Measurements from ENCODE around the gene KLKB1. TPM values are rescaled to one million over a fixed set of nuclear protein-coding genes. Genes with fewer than 3 reads are reported as not detected.

Gene KLKB1
- total RNA-seq, 3 donors from 2014 or later: 1.1 to 2.4 (median 1.5) TPM

- peaks cover 3% of the 10 kb centered on the region for H3K4me1 ChIP-seq (ENCODE audit: low read depth)
- no peaks in the 10 kb centered on the region for H3K9me3 ChIP-seq
- TF ChIP-seq CTCF (IDR thresholded peaks at IDR 0.05): peak; percentile 75
- peak; percentile 87 for ATAC-seq
- peak; percentile 57 to 73 (median 57) for DNase-seq
- no peak overlapping the region for H3K4me3 ChIP-seq
- H3K36me3 ChIP-seq (ENCODE audit: low read depth): no peaks in the 10 kb centered on the region
- intact Hi-C loops (cut with DNase I, micrococcal nuclease): no loop called here
Observed at GRCh38 chr4:186201535-186202230, 25.6 kb upstream of the KLKB1 start.

GRCh38 chr4:186202490-186203140 is 24.7 kb upstream of the KLKB1 start:
- no peak for ATAC-seq

GRCh38 chr4:186203406-186203805 is 23.9 kb upstream of the KLKB1 start:
- DNase-seq (peak in 1 of 3 donors; percentile 50), ATAC-seq (peak; percentile 14)
- Histone ChIP-seq H3K4me1 (ENCODE audit: low read depth) (peaks cover 3% of the 10 kb centered on the region), H3K36me3 (ENCODE audit: low read depth) (no peaks in the 10 kb centered on the region), H3K9me3 (no peaks in the 10 kb centered on the region), H3K4me3 (no peak overlapping the region)
- intact Hi-C loops (cut with DNase I, micrococcal nuclease): no loop called here
- TF ChIP-seq CTCF (IDR thresholded peaks at IDR 0.05): no peak

More at GRCh38 chr4:186202490-186203140, 24.7 kb upstream of the KLKB1 start:
- Histone ChIP-seq H3K36me3 (ENCODE audit: low read depth) (no peaks in the 10 kb centered on the region), H3K9me3 (no peaks in the 10 kb centered on the region), H3K4me3 (no peak overlapping the region), H3K4me1 (ENCODE audit: low read depth) (peaks cover 3% of the 10 kb centered on the region)
- no peak for DNase-seq
- no peak for TF ChIP-seq CTCF (IDR thresholded peaks at IDR 0.05)
- intact Hi-C loops (cut with DNase I, micrococcal nuclease): no loop called here

- intact Hi-C loops (cut with DNase I, micrococcal nuclease): no loop called here
- Histone ChIP-seq H3K4me1 (ENCODE audit: low read depth) (peaks cover 3% of the 10 kb centered on the region), H3K4me3 (no peak overlapping the region), H3K36me3 (ENCODE audit: low read depth) (no peaks in the 10 kb centered on the region), H3K9me3 (no peaks in the 10 kb centered on the region)
- ATAC-seq (peak; percentile 43), DNase-seq (no peak)
- TF ChIP-seq CTCF (IDR thresholded peaks at IDR 0.05): no peak
Observed at GRCh38 chr4:186204103-186204559, 23.2 kb upstream of the KLKB1 start.

- DNase-seq (peak; percentile 70 to 76 (median 73)), ATAC-seq (peak; percentile 90)
- intact Hi-C loops (cut with DNase I, micrococcal nuclease): no loop called here
- Histone ChIP-seq H3K36me3 (ENCODE audit: low read depth) (no peaks in the 10 kb centered on the region), H3K4me1 (ENCODE audit: low read depth) (peaks cover 3% of the 10 kb centered on the region), H3K9me3 (no peaks in the 10 kb centered on the region), H3K4me3 (no peak overlapping the region)
- TF ChIP-seq CTCF (IDR thresholded peaks at IDR 0.05): no peak
Observed at GRCh38 chr4:186204686-186205085, 22.6 kb upstream of the KLKB1 start.
